LNCaP clone FGC (cell line): Measurements from ENCODE around the gene ACSL1.

Experiments
- DNase-seq: peaks from one replicate; pipeline ENCODE4 v3.0.0-alpha.2; 2011; ENCODE audit warnings: low read depth
- H3K4me3 ChIP-seq: 2 replicates; pipeline ENCODE4 v1.5.1; 2011; ENCODE audit warnings: mild to moderate bottlenecking, low read depth, low read length, control low read depth
- TF ChIP-seq, protein P1 (sequence below): IDR thresholded peaks from 2 replicates; pipeline ENCODE4 v1.5.1; 2012; ENCODE audit warnings: mild to moderate bottlenecking; ENCODE audit not compliant: control insufficient read depth, insufficient read depth; ENCODE audit errors: extremely low read depth

Gene ACSL1

DNA sequence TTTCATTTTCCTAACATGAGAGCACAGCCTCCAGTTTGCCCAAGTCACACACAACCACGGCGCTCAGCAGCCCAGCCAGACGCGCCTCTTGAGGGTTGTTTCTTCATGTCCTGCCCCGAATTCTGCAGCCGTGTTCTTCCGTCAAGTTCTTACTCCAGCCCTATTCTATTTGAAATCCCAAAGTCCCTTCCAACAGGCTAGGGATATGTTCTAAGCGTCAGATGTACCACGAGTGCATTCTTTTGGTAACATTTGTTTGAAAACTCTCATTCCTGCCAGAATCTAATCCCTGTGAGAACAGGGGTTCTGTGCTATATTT is 23.1 kb downstream of the ACSL1 start:
- no peak overlapping the region for H3K4me3 ChIP-seq
- TF ChIP-seq, protein P1, sequence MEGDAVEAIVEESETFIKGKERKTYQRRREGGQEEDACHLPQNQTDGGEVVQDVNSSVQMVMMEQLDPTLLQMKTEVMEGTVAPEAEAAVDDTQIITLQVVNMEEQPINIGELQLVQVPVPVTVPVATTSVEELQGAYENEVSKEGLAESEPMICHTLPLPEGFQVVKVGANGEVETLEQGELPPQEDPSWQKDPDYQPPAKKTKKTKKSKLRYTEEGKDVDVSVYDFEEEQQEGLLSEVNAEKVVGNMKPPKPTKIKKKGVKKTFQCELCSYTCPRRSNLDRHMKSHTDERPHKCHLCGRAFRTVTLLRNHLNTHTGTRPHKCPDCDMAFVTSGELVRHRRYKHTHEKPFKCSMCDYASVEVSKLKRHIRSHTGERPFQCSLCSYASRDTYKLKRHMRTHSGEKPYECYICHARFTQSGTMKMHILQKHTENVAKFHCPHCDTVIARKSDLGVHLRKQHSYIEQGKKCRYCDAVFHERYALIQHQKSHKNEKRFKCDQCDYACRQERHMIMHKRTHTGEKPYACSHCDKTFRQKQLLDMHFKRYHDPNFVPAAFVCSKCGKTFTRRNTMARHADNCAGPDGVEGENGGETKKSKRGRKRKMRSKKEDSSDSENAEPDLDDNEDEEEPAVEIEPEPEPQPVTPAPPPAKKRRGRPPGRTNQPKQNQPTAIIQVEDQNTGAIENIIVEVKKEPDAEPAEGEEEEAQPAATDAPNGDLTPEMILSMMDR: no peak
- DNase-seq: no peak

DNA sequence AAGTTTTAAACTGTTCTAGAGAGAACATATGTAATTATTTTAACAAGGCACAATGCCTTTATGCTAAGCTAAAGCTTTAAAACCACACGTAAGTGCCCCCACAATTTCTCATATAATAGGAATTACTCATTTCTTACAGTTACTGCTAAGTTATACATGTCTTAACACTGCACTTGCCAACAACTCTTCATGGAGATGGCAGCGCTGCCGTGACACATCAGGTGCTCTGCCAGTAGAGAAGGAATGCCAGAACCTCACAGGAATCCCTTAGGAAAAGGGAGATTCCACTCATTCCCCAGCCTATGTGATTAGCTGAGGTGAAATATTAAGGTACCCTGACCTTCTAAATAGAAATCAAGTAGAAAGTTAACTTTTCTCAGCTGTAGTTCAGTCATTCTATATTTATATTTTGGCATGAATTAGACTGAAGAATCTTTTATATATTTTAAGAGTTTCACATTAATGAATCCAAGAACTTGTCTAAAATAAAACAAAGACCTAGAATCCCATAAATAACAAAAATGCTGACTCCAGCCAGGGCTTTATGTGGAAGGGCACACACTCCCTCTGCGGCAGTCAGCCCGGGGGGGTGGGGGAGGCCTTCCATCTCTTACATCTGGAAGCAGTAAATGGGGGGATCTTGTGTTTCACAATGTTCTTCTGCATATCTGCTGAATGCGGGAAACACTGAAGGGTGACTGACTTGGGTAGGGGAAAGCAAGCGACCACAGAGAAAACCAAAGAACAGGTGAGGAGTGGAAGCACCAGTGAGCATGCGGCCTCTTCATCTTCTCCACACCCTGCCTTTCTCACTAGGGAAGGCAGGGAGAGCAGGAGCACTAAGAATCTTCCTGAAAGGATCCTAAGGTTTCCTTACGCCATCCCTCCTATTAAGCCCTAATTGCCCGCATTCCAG is 23.7 kb downstream of the ACSL1 start:
- no peak for DNase-seq
- TF ChIP-seq, protein P1: no peak
- no peak overlapping the region for H3K4me3 ChIP-seq

DNA sequence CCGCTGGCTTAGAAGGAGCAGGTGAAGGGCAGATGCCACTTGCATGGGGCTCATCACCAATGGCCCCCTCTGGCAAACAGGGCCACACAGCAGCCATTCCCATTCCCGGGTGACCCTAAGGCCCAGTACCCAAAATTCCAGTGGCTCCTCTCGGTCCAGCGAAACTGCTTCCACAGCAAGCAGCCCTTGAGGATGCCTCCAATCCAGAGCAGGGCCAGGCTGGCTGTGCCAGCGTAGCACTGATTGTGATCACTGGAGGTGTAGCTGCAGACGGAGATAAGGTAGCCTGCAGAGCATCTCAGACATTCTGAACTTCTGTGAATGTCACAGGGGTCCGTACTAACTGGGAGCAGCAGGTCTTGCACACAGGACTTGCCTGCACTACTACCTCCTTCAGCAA is 27.3 kb downstream of the ACSL1 start:
- H3K4me3 ChIP-seq: no peak overlapping the region
- TF ChIP-seq, protein P1: no peak
- DNase-seq: no peak

DNA sequence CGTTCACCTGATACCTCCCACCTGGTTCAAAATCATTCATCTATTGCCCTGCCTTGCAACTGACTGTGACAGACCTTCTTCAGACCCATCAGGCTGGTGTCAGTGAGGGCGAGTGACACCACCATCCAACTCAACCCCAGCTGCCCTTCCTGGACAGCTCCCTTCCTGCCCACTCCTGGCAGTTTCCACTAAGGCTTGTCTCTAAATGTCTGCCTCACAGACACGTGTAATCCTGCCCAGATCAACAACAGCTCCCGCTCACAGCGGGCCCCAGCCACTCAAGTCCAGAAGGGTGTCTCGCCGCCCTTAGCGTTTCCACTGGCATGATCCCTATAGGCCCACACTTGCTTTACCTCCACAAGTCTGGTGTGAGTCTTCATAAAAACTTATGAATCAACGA is 28.9 kb downstream of the ACSL1 start:
- no peak for DNase-seq
- H3K4me3 ChIP-seq: no peak overlapping the region
- TF ChIP-seq, protein P1: no peak

DNA sequence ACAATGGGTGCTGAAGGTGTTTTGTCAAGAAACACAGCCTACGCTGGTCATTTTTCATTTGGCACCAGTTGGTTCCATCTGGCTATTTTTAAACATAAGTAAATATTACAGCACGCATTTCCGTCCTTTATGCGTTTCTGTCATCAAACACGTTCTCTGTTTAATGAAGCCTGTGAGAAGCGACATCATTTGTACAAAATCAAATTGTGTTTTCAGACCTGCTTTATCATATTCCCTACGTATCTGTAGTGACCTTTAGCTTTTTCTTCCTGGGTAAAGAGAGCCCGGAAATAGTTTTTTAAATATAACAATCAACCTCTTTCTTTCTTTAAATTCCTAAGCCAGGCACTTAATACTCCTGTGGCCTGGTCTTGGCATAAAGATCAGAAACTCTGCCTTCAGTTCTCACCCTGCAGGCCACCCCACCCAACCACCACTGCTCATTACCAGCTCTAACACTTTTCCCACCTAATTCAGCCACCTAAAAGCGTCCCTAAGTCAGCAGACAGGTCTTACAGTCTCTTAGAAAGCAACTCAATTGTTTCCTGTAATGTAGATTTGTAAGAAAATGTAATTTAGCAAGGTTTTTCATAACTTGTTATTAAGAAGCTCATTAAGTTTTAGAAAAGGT is 30.4 kb downstream of the ACSL1 start:
- H3K4me3 ChIP-seq: no peak overlapping the region

DNA sequence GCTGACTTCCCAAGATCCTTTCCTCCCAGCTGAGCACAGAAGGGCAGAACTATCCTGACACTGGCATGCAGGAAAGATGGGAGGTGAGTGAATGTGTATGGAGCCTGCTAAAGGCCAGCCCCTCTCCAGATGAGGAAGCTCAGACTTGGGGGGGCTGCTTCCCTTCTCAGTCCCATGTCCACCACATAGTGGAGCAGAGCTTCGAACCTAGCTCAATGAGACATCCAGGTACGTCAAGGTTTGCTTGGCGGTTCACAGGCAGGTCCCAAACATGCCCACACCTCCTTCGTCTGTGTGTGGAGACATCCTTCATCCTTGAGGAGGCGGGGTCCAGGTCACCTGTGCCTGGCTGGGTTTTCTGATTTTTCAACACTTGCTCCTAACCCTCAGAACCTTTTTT is 31.3 kb downstream of the ACSL1 start:
- H3K4me3 ChIP-seq: no peak overlapping the region
- TF ChIP-seq, protein P1: no peak
- no peak for DNase-seq

More for the DNA sequence above, 30.4 kb downstream of the ACSL1 start:
- TF ChIP-seq, protein P1: no peak
- peak; percentile 73 for DNase-seq
